Activated B cell treated with CpG ODN at 0.5 μM for 24 hours (primary cell): ENCODE results near the gene CEACAM4. TPM values are rescaled to one million over a fixed set of nuclear protein-coding genes. Genes with fewer than 3 reads are reported as not detected.

Source experiments
- ATAC-seq: fragments of 200-7000 bp; cut with Tn5 transposase; one replicate; pipeline ENCODE4 v1.10.0; 2021; ENCODE audit warnings: low read depth, mild to moderate bottlenecking, moderate library complexity
- CTCF ChIA-PET: fragments of 350-600 bp; sonication (Branson Sonifier 250); formaldehyde crosslinking; loops from one replicate; lab custom pipeline; 2021; ENCODE audit warnings: antibody characterized with exemption; lab: Charles Lee
- POLR2A ChIA-PET: fragments of 350-600 bp; sonication (Branson Sonifier 250); formaldehyde crosslinking; loops from one replicate; lab custom pipeline; 2021; ENCODE audit warnings: antibody characterized with exemption; lab: Charles Lee
- DNase-seq: peaks from one replicate; pipeline ENCODE4 v3.0.0; 2022
- H3K27ac Mint-ChIP-seq: one replicate; pipeline ENCODE4 v1.8.0; 2020; ENCODE audit warnings: mixed read lengths
- H3K27me3 Mint-ChIP-seq: one replicate; pipeline ENCODE4 v1.8.0; 2021; ENCODE audit warnings: mixed read lengths
- H3K36me3 Mint-ChIP-seq: one replicate; pipeline ENCODE4 v1.8.0; 2021; ENCODE audit warnings: low read depth, mixed read lengths
- H3K4me1 Mint-ChIP-seq: one replicate; pipeline ENCODE4 v1.8.0; 2021; ENCODE audit warnings: mixed read lengths
- H3K4me3 Mint-ChIP-seq: one replicate; pipeline ENCODE4 v1.8.0; 2020; ENCODE audit warnings: mild to moderate bottlenecking, mixed read lengths
- H3K9me3 Mint-ChIP-seq: one replicate; pipeline ENCODE4 v1.8.0; 2020; ENCODE audit warnings: mixed read lengths
- intact Hi-C: fragments of 100-400 bp; cut with micrococcal nuclease; formaldehyde crosslinking; loops from one replicate; pipeline ENCODE4 v1.15.1; 2024
- total RNA-seq: library from RNA; stranded (reverse); gene quantifications from 2 replicates; pipeline ENCODE4 v1.2.3, GENCODE V29; 2022
- TF ChIP-seq, protein P1 (sequence below): fragments of 200-600 bp; IDR thresholded peaks from one replicate; pipeline ENCODE4 v1.8.0; 2022; ENCODE audit warnings: antibody characterized with exemption, mild to moderate bottlenecking

The CEACAM4 gene
- total RNA-seq, 1 donor from 2014 or later: not detected

DNA sequence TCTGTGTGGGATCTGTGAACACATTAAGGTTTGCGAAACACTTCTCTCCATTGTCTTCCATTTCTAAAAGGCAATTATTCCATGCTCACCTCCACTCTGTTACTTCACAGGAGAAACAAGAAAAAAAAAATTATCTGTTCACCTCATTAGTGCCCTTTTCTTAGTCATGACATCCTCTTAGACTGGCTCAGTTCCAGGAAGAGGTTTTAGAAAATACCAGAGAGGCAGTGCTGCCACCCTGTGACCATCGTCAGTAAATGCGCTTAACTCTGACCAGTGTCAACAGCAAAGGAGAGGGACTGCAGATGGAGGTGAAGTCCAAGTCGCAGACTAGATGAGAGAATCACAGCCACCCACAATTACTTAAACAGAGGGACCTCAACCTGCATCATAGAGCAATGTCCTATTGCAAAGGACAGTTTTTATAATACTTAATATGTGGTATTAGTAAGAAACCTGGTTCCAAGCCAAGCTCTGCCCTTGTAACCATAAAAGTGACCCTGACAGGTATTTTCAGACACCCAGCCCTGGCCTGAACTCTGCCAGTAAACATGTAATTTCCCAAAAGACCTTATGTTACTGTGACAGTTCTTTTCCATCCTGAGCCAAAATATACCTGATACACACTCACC is 31.5 kb downstream of the CEACAM4 start:
- CTCF ChIA-PET: interaction anchor here (0.8 to 2.0 kb wide), 6 partner anchors 19 to 391 kb away, joined by 3 to 11 read pairs (median 4); partner anchors contain the start of genes CEACAM21 and DMAC2
- no peaks in the 10 kb centered on the region for H3K36me3 Mint-ChIP-seq
- peaks cover 8% of the 10 kb centered on the region for H3K27me3 Mint-ChIP-seq
- no peaks in the 10 kb centered on the region for H3K9me3 Mint-ChIP-seq
- H3K4me1 Mint-ChIP-seq: peaks cover 11% of the 10 kb centered on the region
- POLR2A ChIA-PET: no interaction called here
- TF ChIP-seq, protein P1, sequence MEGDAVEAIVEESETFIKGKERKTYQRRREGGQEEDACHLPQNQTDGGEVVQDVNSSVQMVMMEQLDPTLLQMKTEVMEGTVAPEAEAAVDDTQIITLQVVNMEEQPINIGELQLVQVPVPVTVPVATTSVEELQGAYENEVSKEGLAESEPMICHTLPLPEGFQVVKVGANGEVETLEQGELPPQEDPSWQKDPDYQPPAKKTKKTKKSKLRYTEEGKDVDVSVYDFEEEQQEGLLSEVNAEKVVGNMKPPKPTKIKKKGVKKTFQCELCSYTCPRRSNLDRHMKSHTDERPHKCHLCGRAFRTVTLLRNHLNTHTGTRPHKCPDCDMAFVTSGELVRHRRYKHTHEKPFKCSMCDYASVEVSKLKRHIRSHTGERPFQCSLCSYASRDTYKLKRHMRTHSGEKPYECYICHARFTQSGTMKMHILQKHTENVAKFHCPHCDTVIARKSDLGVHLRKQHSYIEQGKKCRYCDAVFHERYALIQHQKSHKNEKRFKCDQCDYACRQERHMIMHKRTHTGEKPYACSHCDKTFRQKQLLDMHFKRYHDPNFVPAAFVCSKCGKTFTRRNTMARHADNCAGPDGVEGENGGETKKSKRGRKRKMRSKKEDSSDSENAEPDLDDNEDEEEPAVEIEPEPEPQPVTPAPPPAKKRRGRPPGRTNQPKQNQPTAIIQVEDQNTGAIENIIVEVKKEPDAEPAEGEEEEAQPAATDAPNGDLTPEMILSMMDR: peak; percentile 31
- no peak overlapping the region for H3K27ac Mint-ChIP-seq
- ATAC-seq: peak; percentile 89
- H3K4me3 Mint-ChIP-seq: no peak overlapping the region
- peak; percentile 35 for DNase-seq
- intact Hi-C loops: loop anchor here (1.0 to 2.0 kb wide), 5 partner anchors 19 to 391 kb away; partner anchors contain the start of gene CEACAM21

DNA sequence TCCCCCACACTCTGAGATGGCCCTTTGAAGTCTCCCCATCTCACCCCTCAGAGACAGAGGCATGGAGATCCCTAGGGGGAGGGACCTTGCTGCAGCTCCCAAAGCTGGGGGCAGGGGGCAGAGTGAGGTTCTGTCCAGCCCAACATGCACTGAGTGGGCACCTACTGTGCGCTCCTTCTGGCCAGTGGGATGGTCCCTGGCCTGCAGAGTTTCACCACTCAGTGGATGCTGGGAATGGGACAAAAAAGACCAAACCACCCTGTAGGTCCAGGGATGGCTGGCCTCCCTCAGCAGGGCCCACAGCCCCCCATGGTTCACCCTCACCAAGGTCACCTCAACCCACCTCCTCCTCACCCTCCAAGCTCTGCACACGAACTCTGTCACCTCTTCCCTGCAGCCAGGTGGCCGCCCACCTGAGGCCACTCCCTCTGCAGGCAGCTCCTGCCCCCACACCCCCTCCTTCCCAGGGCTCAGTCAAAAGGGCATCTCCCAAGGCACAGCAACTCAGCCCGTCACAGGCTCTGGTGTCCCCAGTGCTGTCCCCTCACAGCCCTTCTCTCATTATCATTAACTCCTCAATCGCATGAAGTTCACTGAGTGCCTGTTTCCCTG is 34.8 kb downstream of the CEACAM4 start:
- ChIA-PET CTCF (interaction anchor here (1.4 kb wide), 1 partner anchor 16 kb away, joined by 4 read pairs; the partner anchor contains the start of gene CEACAM21), POLR2A (no interaction called here)
- Mint-ChIP-seq H3K9me3 (no peaks in the 10 kb centered on the region), H3K27ac (no peak overlapping the region), H3K27me3 (peaks cover 8% of the 10 kb centered on the region), H3K4me1 (peaks cover 6% of the 10 kb centered on the region), H3K4me3 (no peak overlapping the region), H3K36me3 (peaks cover 13% of the 10 kb centered on the region)
- no peak for ATAC-seq
- TF ChIP-seq, protein P1: no peak
- intact Hi-C loops: no loop called here
- no peak for DNase-seq

DNA sequence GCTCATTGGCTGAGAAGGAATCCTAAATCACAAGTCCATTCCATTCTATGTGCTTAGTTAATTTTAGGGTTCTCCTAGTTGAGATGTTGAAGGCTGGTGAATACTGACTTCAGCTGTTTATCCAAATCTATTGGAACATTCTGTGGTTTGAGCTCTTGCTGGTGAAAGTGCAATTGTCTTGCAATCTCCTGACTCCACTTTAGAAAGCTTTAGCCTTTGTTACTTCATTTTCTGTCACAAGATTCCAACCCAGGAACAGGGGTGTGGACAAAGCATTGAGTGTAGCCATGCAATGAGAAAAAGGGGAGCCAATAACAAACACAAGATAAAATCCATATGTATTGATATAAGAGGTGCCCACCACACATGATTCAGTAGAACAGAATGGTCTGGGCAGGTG is 35.9 kb downstream of the CEACAM4 start:
- H3K27ac Mint-ChIP-seq: no peak overlapping the region
- peaks cover 20% of the 10 kb centered on the region for H3K36me3 Mint-ChIP-seq
- peaks cover 6% of the 10 kb centered on the region for H3K4me1 Mint-ChIP-seq
- DNase-seq: no peak
- TF ChIP-seq, protein P1: no peak
- peaks cover 8% of the 10 kb centered on the region for H3K27me3 Mint-ChIP-seq
- no peaks in the 10 kb centered on the region for H3K9me3 Mint-ChIP-seq
- ChIA-PET CTCF (no interaction called here), POLR2A (no interaction called here)
- intact Hi-C loops: no loop called here
- H3K4me3 Mint-ChIP-seq: no peak overlapping the region
- no peak for ATAC-seq

DNA sequence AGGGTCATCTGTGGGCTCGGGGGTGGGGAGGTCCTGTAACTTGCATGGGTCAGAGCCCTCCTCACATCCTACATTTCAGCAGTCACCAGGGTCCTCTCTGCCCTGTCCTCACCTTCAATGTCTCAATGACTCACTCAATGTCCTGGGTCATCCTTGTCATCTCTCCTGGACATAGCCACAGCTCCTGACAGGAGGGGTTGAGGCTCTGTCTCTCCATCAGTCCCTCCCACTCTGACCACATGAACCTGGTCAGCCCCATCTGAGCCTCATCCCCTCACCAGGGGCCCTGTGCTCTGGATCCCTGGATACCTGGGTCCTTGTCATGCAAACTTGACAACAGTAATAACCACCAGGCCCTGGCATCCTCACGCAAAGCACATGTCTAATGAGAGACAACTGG is 37.5 kb downstream of the CEACAM4 start:
- Mint-ChIP-seq H3K27me3 (peaks cover 4% of the 10 kb centered on the region), H3K4me3 (no peak overlapping the region), H3K9me3 (no peaks in the 10 kb centered on the region), H3K4me1 (no peaks in the 10 kb centered on the region), H3K36me3 (peaks cover 34% of the 10 kb centered on the region), H3K27ac (no peak overlapping the region)
- DNase-seq: no peak
- ChIA-PET POLR2A (no interaction called here), CTCF (no interaction called here)
- TF ChIP-seq, protein P1: no peak
- intact Hi-C loops: no loop called here
- no peak for ATAC-seq

DNA sequence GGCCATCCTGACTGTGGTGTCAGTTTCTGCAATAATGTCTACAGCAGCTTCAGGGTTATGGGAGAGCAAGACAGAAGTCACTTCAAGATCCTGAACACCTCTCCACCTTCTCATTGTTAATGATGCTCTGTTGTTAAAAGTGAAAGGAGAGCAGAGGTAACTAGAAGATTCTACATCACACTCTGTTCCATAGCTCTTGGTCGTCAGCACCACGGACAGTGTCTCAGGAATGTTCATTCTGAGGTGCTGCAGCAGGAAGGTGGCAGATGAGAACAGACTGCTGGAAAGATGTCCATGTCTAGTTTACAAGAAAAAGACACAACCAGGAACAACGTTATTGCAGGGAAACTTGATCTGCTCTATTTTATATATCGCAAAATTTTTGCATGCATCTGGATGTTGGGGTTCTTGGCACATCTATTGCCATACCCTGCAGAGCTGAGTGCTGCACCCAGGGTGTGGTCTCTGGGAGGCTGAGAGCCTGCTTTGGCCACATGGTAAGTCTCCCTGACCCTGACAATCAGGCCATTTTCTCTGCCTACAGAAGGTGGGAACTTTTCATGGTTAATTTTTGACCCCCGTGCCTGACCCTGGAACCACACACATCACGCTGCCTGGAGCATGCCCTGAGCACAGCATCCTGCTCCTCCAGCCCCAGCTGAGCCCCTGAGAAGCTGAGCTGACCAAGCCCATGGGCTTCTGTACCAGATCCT is 38.2 kb downstream of the CEACAM4 start:
- DNase-seq (no peak), ATAC-seq (no peak)
- Mint-ChIP-seq H3K4me3 (no peak overlapping the region), H3K9me3 (no peaks in the 10 kb centered on the region), H3K36me3 (peaks cover 41% of the 10 kb centered on the region), H3K27ac (no peak overlapping the region), H3K27me3 (peaks cover 4% of the 10 kb centered on the region), H3K4me1 (no peaks in the 10 kb centered on the region)
- ChIA-PET CTCF (no interaction called here), POLR2A (interaction anchor here (0.6 to 0.8 kb wide), 2 partner anchors 10 to 39 kb away, joined by 3 read pairs; no protein-coding TSS in a partner anchor)
- intact Hi-C loops: no loop called here
- TF ChIP-seq, protein P1: no peak
